Suprapubic skin (tissue), 4 donors: ENCODE measurements around the gene PSMD2.
A peak's percentile ranks its signal among the peaks of the same experiment; 100 is the strongest.

Experiments used
- EP300 ChIP-seq: sonication (generic); formaldehyde crosslinking; IDR thresholded peaks from one replicate; pipeline ENCODE4 v1.6.1; 2017; ENCODE audit warnings: antibody characterized with exemption
- POLR2A ChIP-seq, 2 donors: fragments of 450-650 bp; IDR thresholded peaks; one replicate each; pipeline ENCODE4 v1.6.1; 2017; ENCODE audit warnings: antibody characterized with exemption in 2 of 2, mild to moderate bottlenecking in 2 of 2, moderate library complexity in 2 of 2
- POLR2AphosphoS5 ChIP-seq, 3 donors: sonication (generic); formaldehyde crosslinking; IDR thresholded peaks; one replicate each; pipeline ENCODE4 v1.6.1; 2017; ENCODE audit warnings: antibody characterized with exemption in 3 of 3
- TF ChIP-seq, protein P1 (sequence below), 2 donors: fragments of 200-600 bp in 1 of 2; fragments of 450-650 bp in 1 of 2; sonication (generic) in 1 of 2; IDR thresholded peaks; one replicate each; pipeline ENCODE4 v1.5.1; 2016 to 2019; ENCODE audit warnings: antibody characterized with exemption in 2 of 2, mild to moderate bottlenecking in 1 of 2, moderate library complexity in 1 of 2

- TF ChIP-seq, protein P1, sequence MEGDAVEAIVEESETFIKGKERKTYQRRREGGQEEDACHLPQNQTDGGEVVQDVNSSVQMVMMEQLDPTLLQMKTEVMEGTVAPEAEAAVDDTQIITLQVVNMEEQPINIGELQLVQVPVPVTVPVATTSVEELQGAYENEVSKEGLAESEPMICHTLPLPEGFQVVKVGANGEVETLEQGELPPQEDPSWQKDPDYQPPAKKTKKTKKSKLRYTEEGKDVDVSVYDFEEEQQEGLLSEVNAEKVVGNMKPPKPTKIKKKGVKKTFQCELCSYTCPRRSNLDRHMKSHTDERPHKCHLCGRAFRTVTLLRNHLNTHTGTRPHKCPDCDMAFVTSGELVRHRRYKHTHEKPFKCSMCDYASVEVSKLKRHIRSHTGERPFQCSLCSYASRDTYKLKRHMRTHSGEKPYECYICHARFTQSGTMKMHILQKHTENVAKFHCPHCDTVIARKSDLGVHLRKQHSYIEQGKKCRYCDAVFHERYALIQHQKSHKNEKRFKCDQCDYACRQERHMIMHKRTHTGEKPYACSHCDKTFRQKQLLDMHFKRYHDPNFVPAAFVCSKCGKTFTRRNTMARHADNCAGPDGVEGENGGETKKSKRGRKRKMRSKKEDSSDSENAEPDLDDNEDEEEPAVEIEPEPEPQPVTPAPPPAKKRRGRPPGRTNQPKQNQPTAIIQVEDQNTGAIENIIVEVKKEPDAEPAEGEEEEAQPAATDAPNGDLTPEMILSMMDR (IDR thresholded peaks at IDR 0.05) = peak in 1 of 2 donors; percentile 71
- TF ChIP-seq EP300 (no peak), POLR2A (IDR thresholded peaks at IDR 0.05) (no peak), POLR2AphosphoS5 (IDR thresholded peaks at IDR 0.05) (no peak)
Measured at GRCh38 chr3:184354121-184354728, 55.2 kb downstream of the PSMD2 start.
